Measurements from ENCODE around the gene ELOVL6. TPM values are rescaled to one million over a fixed set of nuclear protein-coding genes. Genes with fewer than 3 reads are reported as not detected.
"Not testable (repeated sequence)": the region's sequence is repeated elsewhere in the genome, so short reads cannot be mapped to it uniquely, and the experiment has no call there.

Gene ELOVL6
- 1 to 10 TPM; 2.6 to 9.1 (median 7.3) TPM for polyA plus RNA-seq

GRCh38 chr4:110198435-110199416 is at the start of gene ELOVL6:
Gene ELOVL6, minus strand, starts transcription at chr4:110198615. Its CDS starts 280 bp downstream, at chr4:110198335.
- Mint-ChIP-seq H3K4me3 (peak within 1 kb of the TSS; percentile 97 to 100 (median 100)), H3K9me3 (no peaks in the 10 kb centered on the region), H3K27ac (peak within 1 kb of the TSS; percentile 94 to 98 (median 95))

GRCh38 chr4:110248100-110248499 is 49.7 kb upstream of the ELOVL6 start:
- H3K9me3 Mint-ChIP-seq = no peaks in the 10 kb centered on the region
- peaks cover 0 to 6% (median 5%) of the 10 kb centered on the region in 3 donors for H3K27me3 Mint-ChIP-seq (ENCODE audit: low read depth in 3 of 3)
- H3K36me3 Mint-ChIP-seq = no peaks in the 10 kb centered on the region
- H3K4me1 Mint-ChIP-seq = no peaks in the 10 kb centered on the region
- no peak overlapping the region for H3K4me3 Mint-ChIP-seq
- no peak overlapping the region for H3K27ac Mint-ChIP-seq
- DNase-seq = no peak

More at GRCh38 chr4:110198435-110199416, at the start of gene ELOVL6:
- DNase-seq = peak; percentile 50 to 53 (median 50)
- H3K27me3 Mint-ChIP-seq (ENCODE audit: low read depth in 3 of 3) = peaks cover 2 to 13% (median 5%) of the 10 kb centered on the region in 3 donors
- peaks cover 0 to 4% (median 0%) of the 10 kb centered on the region in 3 donors for H3K36me3 Mint-ChIP-seq
- peaks cover 29 to 52% of the 10 kb centered on the region in 2 donors for H3K4me1 Mint-ChIP-seq

GRCh38 chr4:110247591-110247990 is 49.2 kb upstream of the ELOVL6 start:
- H3K27me3 Mint-ChIP-seq (ENCODE audit: low read depth in 3 of 3) = peaks cover 0 to 6% (median 5%) of the 10 kb centered on the region in 3 donors
- no peaks in the 10 kb centered on the region for H3K36me3 Mint-ChIP-seq
- no peak overlapping the region for H3K27ac Mint-ChIP-seq
- DNase-seq = no peak
- H3K4me3 Mint-ChIP-seq = no peak overlapping the region
- no peaks in the 10 kb centered on the region for H3K4me1 Mint-ChIP-seq
- H3K9me3 Mint-ChIP-seq = no peaks in the 10 kb centered on the region

DNA sequence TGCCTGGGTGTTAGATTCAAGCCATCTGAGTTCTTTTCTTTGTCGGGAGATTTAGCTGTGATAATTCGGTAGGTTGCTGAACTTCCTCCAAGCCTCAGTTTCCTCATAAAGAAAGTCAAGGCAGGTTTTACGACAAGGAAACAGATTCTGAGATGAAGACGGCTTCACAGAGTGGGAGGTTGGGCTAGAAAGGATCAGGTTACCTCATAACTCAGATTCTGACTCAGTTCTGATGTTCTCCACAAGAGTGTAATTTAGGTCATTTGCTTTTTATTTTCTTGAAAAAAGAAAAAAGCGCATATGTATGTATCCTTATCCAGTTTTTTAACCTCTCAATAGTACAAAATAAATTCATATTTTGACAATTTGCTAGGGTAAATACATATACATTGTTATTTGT is 47.2 kb upstream of the ELOVL6 start:
- no peaks in the 10 kb centered on the region for H3K9me3 Mint-ChIP-seq
- H3K36me3 Mint-ChIP-seq = no peaks in the 10 kb centered on the region
- no peak overlapping the region for H3K27ac Mint-ChIP-seq
- H3K27me3 Mint-ChIP-seq (ENCODE audit: low read depth in 3 of 3) = peaks cover 2 to 6% (median 4%) of the 10 kb centered on the region in 3 donors
- DNase-seq = no peak
- no peak overlapping the region for H3K4me3 Mint-ChIP-seq
- H3K4me1 Mint-ChIP-seq = no peaks in the 10 kb centered on the region

DNA sequence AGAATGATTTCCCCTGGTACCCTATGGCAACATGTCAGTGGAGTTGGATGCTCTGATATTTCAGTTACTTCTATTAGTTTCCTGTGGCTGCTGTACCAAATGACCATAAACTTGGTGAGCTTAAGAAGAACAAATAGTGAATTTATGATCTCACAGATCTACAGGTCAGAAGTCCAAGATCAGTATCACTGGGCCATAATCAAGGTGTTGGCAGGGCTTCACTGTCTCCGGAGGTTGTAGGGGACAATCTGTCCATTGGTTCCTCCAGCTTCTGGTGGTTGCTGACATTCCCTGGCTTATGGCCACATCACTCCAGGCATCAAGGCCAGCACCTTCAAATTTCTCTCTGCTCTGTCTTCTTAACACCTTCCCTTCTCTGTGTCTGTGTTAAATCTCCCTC is 37.9 kb upstream of the ELOVL6 start:
- Mint-ChIP-seq H3K27ac (no peak overlapping the region), H3K4me1 (no peaks in the 10 kb centered on the region), H3K27me3 (ENCODE audit: low read depth in 3 of 3) (peaks cover 2 to 6% (median 2%) of the 10 kb centered on the region in 3 donors), H3K36me3 (no peaks in the 10 kb centered on the region), H3K4me3 (no peak overlapping the region), H3K9me3 (peaks cover 0 to 2% (median 0%) of the 10 kb centered on the region in 6 donors)
- DNase-seq = no peak

DNA sequence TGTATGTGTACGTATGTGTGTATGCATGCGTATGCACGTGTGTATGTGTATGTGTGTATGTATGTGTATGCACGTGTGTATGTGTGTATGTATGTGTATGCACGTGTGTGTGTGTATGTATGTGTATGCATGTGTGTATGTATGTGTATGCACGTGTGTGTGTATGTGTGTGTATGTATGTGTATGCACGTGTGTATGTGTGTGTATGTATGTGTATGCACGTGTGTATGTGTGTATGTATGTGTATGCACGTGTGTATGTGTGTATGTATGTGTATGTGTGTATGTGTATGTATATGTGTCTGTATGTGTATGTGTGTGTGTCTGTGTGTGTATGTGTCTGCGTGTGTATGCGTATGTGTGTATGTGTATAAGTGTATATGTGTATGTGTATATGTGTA is 35.2 kb upstream of the ELOVL6 start:
- not testable (repeated sequence) for H3K4me1 Mint-ChIP-seq; H3K9me3 Mint-ChIP-seq; H3K27me3 Mint-ChIP-seq (ENCODE audit: low read depth in 3 of 3); H3K36me3 Mint-ChIP-seq; H3K27ac Mint-ChIP-seq; DNase-seq; H3K4me3 Mint-ChIP-seq

DNA sequence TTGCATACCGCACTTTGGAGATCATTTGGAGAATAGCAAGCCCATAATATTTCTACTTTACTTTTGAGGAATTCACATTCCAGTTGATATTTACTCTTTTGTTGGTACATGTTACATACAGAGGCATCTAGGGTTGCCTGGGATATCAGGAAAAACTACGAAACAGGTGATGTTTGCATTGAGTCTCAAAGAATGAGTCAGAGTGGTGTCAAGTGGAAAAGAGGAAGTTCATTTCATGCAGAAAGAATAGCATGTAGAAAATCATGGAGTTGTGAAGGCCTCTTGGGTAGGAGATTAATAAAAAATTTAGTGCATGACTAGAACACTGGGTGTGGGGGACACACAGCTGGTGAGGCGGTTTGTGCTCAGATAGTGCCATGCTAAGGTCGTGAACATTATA is 33.5 kb upstream of the ELOVL6 start:
- Mint-ChIP-seq H3K36me3 (no peaks in the 10 kb centered on the region), H3K4me1 (no peaks in the 10 kb centered on the region), H3K27ac (no peak overlapping the region), H3K4me3 (no peak overlapping the region), H3K9me3 (no peaks in the 10 kb centered on the region), H3K27me3 (ENCODE audit: low read depth in 3 of 3) (peaks cover 0 to 2% (median 2%) of the 10 kb centered on the region in 3 donors)
- DNase-seq = no peak

GRCh38 chr4:110229266-110229665 is 30.9 kb upstream of the ELOVL6 start:
- H3K4me1 Mint-ChIP-seq = no peaks in the 10 kb centered on the region
- no peak overlapping the region for H3K4me3 Mint-ChIP-seq
- H3K27ac Mint-ChIP-seq = no peak overlapping the region
- peaks cover 0 to 2% (median 2%) of the 10 kb centered on the region in 3 donors for H3K27me3 Mint-ChIP-seq (ENCODE audit: low read depth in 3 of 3)
- H3K36me3 Mint-ChIP-seq = no peaks in the 10 kb centered on the region
- no peaks in the 10 kb centered on the region for H3K9me3 Mint-ChIP-seq
- no peak for DNase-seq

DNA sequence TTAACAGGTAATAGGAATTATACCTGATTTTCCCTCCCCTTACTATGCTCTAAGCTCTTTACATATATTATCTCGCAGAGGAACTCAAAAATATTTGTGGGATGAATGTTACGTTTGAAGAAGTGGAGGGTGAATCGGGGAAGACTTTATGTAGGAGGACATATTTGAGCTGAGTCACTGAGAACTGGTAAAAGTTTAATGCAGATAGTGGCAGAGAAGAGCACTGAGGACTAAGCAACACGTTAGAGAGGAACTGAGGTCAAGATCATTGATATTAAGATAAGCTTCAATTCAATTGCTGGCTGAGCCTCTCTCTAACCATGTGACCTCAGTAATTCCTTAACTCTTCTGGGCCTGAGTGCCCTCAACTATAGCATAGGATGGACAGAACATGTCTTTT is 26.4 kb upstream of the ELOVL6 start:
- Mint-ChIP-seq H3K4me3 (no peak overlapping the region), H3K27me3 (ENCODE audit: low read depth in 3 of 3) (peaks cover 0 to 2% (median 0%) of the 10 kb centered on the region in 3 donors), H3K4me1 (no peaks in the 10 kb centered on the region), H3K9me3 (peaks cover 0 to 2% (median 0%) of the 10 kb centered on the region in 6 donors), H3K36me3 (peaks cover 0 to 2% (median 0%) of the 10 kb centered on the region in 3 donors), H3K27ac (no peak overlapping the region)
- no peak for DNase-seq

DNA sequence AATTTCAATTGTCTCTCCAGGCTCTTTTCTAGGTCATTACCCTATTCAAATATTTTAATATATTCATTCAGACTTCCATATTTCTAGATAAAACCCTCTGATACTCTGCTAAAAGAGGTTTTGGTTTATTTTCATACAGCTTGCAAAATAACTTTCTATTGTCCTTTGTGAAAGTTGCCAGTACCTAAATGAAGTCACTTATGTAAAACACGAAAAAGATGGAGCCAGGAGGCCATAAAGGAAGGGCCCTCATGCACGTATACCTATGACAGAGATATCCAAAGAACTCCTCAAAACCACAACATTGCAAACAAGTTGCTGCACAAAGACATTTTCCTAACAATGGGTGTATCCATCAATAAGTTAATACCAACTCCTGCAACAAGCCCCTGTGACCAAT is 25.7 kb upstream of the ELOVL6 start:
- Mint-ChIP-seq H3K4me3 (no peak overlapping the region), H3K27me3 (ENCODE audit: low read depth in 3 of 3) (peaks cover 0 to 2% (median 0%) of the 10 kb centered on the region in 3 donors), H3K27ac (no peak overlapping the region), H3K9me3 (peaks cover 0 to 3% (median under 1%) of the 10 kb centered on the region in 6 donors), H3K4me1 (no peaks in the 10 kb centered on the region), H3K36me3 (peaks cover 1 to 8% (median 5%) of the 10 kb centered on the region in 3 donors)
- DNase-seq = no peak

- DNase-seq; H3K27ac Mint-ChIP-seq; H3K9me3 Mint-ChIP-seq; H3K36me3 Mint-ChIP-seq; H3K27me3 Mint-ChIP-seq (ENCODE audit: low read depth in 3 of 3); H3K4me1 Mint-ChIP-seq; H3K4me3 Mint-ChIP-seq: not testable (repeated sequence)
Observed at GRCh38 chr4:110218935-110219334, 20.5 kb upstream of the ELOVL6 start.

DNA sequence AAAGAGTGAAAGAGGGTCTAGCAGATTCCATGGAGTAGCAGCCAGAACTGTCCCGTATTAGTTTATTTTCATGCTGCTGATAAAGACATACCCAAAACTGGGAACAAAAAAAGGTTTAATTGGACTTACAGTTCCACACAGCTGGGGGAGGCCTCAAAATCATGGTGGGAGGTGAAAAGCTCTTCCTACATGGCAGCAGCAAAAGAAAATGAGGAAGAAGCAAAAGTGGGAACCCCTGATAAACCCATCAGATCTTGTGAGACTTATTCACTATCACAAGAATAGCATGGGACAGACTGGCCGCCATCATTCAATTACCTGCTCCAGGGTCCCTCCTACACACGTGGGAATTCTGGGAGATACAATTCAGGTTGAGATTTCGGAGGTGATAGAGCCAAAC is 18.8 kb upstream of the ELOVL6 start:
- H3K9me3 Mint-ChIP-seq, H3K36me3 Mint-ChIP-seq, H3K4me3 Mint-ChIP-seq, H3K4me1 Mint-ChIP-seq, H3K27ac Mint-ChIP-seq, DNase-seq: not testable (repeated sequence)
- peaks cover 2 to 15% (median 4%) of the 10 kb centered on the region in 3 donors for H3K27me3 Mint-ChIP-seq (ENCODE audit: low read depth in 3 of 3)

DNA sequence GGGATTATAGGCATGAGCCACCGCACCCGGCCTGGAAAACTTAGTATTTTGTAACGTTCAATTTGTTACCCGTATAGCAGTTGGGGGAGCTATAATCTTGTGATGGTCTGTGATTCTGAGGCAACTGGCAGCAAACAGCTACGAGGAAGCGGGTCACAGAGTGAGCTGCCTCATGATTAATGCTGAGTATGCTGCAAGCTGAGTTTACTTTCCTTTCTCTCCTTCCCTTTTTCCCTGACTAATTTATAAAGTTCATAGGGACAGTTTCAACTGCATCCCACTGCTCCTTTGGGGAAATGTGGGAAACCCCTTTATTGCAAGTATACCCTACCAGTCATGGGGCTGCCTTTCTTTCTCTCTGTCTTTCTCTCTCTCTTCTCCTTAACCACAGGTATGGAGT is 17.7 kb upstream of the ELOVL6 start:
- DNase-seq = no peak
- no peak overlapping the region for H3K27ac Mint-ChIP-seq
- peaks cover 0 to 6% (median 1%) of the 10 kb centered on the region in 6 donors for H3K9me3 Mint-ChIP-seq
- peaks cover 2 to 15% (median 4%) of the 10 kb centered on the region in 3 donors for H3K27me3 Mint-ChIP-seq (ENCODE audit: low read depth in 3 of 3)
- peaks cover 3 to 5% of the 10 kb centered on the region in 2 donors for H3K4me1 Mint-ChIP-seq
- peaks cover 4 to 12% (median 6%) of the 10 kb centered on the region in 3 donors for H3K36me3 Mint-ChIP-seq
- H3K4me3 Mint-ChIP-seq = no peak overlapping the region

GRCh38 chr4:110211770-110212061 is 13.3 kb upstream of the ELOVL6 start:
- peaks cover 0 to 5% (median 0%) of the 10 kb centered on the region in 3 donors for H3K36me3 Mint-ChIP-seq
- H3K4me3 Mint-ChIP-seq = no peak overlapping the region
- no peak overlapping the region for H3K27ac Mint-ChIP-seq
- peaks cover 0 to 13% (median 2%) of the 10 kb centered on the region in 3 donors for H3K27me3 Mint-ChIP-seq (ENCODE audit: low read depth in 3 of 3)
- peaks cover 4 to 7% of the 10 kb centered on the region in 2 donors for H3K4me1 Mint-ChIP-seq
- DNase-seq = no peak
- no peaks in the 10 kb centered on the region for H3K9me3 Mint-ChIP-seq

Data from immature natural killer cell (primary cell).